K562 (cell line): ENCODE measurements around the gene UBE2J2. TPM values are rescaled to one million over a fixed set of nuclear protein-coding genes. Genes with fewer than 3 reads are reported as not detected.

ENCODE experiments used
- CCNT2 ChIP-seq: IDR thresholded peaks from 2 replicates; pipeline ENCODE4 v1.6.1; 2011; ENCODE audit warnings: borderline replicate concordance, low read depth, mild to moderate bottlenecking, moderate library complexity, mixed read lengths, low read length; ENCODE audit not compliant: insufficient read length; ENCODE audit errors: extremely low read depth
- FOXM1 ChIP-seq, 2 experiments: fragments of 450-650 bp in 1 of 2; sonication (generic) in 1 of 2; formaldehyde crosslinking in 1 of 2; IDR thresholded peaks; 2 replicates each; pipeline versions ENCODE4 v1.6.1 to v1.9.0; 2017 to 2022; ENCODE audit warnings: low read depth in 2 of 2, mild to moderate bottlenecking in 2 of 2, missing genetic modification reagents in 1 of 2, moderate library complexity in 1 of 2
- GABPB1 ChIP-seq: sonication (generic); formaldehyde crosslinking; IDR thresholded peaks from 2 replicates; pipeline ENCODE4 v1.8.0; 2022; ENCODE audit warnings: mild to moderate bottlenecking, missing genetic modification reagents
- GATA2 ChIP-seq: sonication (generic); formaldehyde crosslinking; IDR thresholded peaks from 2 replicates; pipeline ENCODE4 v1.4.0; 2020; ENCODE audit warnings: mild to moderate bottlenecking, missing genetic modification reagents
- HMG20B ChIP-seq: fragments of 250-450 bp; sonication (Bioruptor Pico); IDR thresholded peaks from 2 replicates; pipeline ENCODE4 v1.5.0; 2021; ENCODE audit warnings: mild to moderate bottlenecking
- HNRNPH1 ChIP-seq: fragments of 200-400 bp; formaldehyde crosslinking; optimal IDR thresholded peaks from 2 replicates; pipeline ENCODE3; 2017; ENCODE audit warnings: low read depth, mild to moderate bottlenecking, low read length, moderate library complexity
- HOXB6 ChIP-seq: fragments of 250-450 bp; sonication (Bioruptor Pico); IDR thresholded peaks from 2 replicates; pipeline ENCODE4 v1.5.1; 2022; ENCODE audit warnings: mild to moderate bottlenecking, borderline replicate concordance
- ID3 ChIP-seq, 2 experiments: fragments of 250-450 bp in 1 of 2; fragments of 450-650 bp in 1 of 2; sonication (Bioruptor Pico) in 1 of 2; IDR thresholded peaks; 2 replicates each; pipeline versions ENCODE4 v1.6.1 to v1.8.0; 2016 to 2021; ENCODE audit warnings: mild to moderate bottlenecking in 2 of 2, moderate library complexity in 2 of 2, missing compliant biosample characterization in 1 of 2, missing genetic modification characterization in 1 of 2
- MAFG ChIP-seq: fragments of 450-650 bp; conservative IDR thresholded peaks from 2 replicates; pipeline ENCODE4 v1.6.1; 2016; ENCODE audit warnings: missing genetic modification characterization, missing compliant biosample characterization
- NFE2L1 ChIP-seq: fragments of 450-650 bp; IDR thresholded peaks from 2 replicates; pipeline ENCODE4 v1.6.1; 2016; ENCODE audit warnings: missing genetic modification characterization, low read depth, mild to moderate bottlenecking, missing compliant biosample characterization, moderate library complexity, borderline replicate concordance
- NR1H2 ChIP-seq: sonication (generic); formaldehyde crosslinking; IDR thresholded peaks from 2 replicates; pipeline ENCODE4 v1.4.0; 2020; ENCODE audit warnings: mild to moderate bottlenecking, missing genetic modification reagents
- NR2C1 ChIP-seq, 2 experiments: fragments of 450-650 bp; IDR thresholded peaks; 2 replicates each; pipeline ENCODE4 v1.6.1; 2017; ENCODE audit warnings: mild to moderate bottlenecking in 2 of 2, antibody characterized with exemption in 1 of 2, inconsistent platforms in 1 of 2, missing compliant biosample characterization in 1 of 2, missing genetic modification characterization in 1 of 2
- PHB ChIP-seq: fragments of 250-450 bp; sonication (Bioruptor Pico); IDR thresholded peaks from 2 replicates; pipeline ENCODE4 v1.5.0; 2021
- PHB2 ChIP-seq: fragments of 450-650 bp; IDR thresholded peaks from 2 replicates; pipeline ENCODE4 v1.6.1; 2017; ENCODE audit warnings: low read depth
- PRDM10 ChIP-seq: fragments of 450-650 bp; IDR thresholded peaks from 2 replicates; pipeline ENCODE4 v1.6.1; 2018; ENCODE audit not compliant: partially characterized antibody
- PTRF ChIP-seq: fragments of 450-650 bp; IDR thresholded peaks from 2 replicates; pipeline ENCODE4 v1.6.1; 2016; ENCODE audit warnings: mild to moderate bottlenecking, missing genetic modification characterization, missing compliant biosample characterization
- PYGO2 ChIP-seq: fragments of 450-650 bp; IDR thresholded peaks from 2 replicates; pipeline ENCODE4 v1.6.1; 2016; ENCODE audit warnings: mild to moderate bottlenecking, missing genetic modification characterization, moderate library complexity, missing compliant biosample characterization
- SMAD2 ChIP-seq: fragments of 150-350 bp; IDR thresholded peaks from 2 replicates; pipeline ENCODE4 v1.6.1; 2014; ENCODE audit warnings: low read depth, mild to moderate bottlenecking, low read length
- SOX6 ChIP-seq: fragments of 450-650 bp; IDR thresholded peaks from 2 replicates; pipeline ENCODE4 v1.6.1; 2014; ENCODE audit warnings: mild to moderate bottlenecking
- ZNF143 ChIP-seq: sonication (generic); formaldehyde crosslinking; IDR thresholded peaks from 2 replicates; pipeline ENCODE4 v1.9.0; 2022; ENCODE audit warnings: mild to moderate bottlenecking, missing genetic modification reagents
- ZNF3 ChIP-seq: fragments of 250-450 bp; sonication (Bioruptor Pico); IDR thresholded peaks from 2 replicates; pipeline ENCODE4 v1.5.0; 2021; ENCODE audit warnings: mild to moderate bottlenecking, moderate library complexity
- polyA plus RNA-seq, 8 experiments: library from polyadenylated mRNA; depleted of rRNA in 4 of 8; stranded (reverse) in 5 of 8; unstranded in 3 of 8; fragments of >200 nt; fragmentation: Nextera tagmentation in 2 of 8; fragmentation: Illumina TruSeq in 1 of 8; extraction: Ambion mirVana in 2 of 8; extraction: Trizol in 1 of 8; gene quantifications; 2 replicates each; pipeline versions ENCODE4 v1.2.1 to v1.2.3, GENCODE V29; 2011 to 2014; ENCODE audit warnings: inconsistent platforms in 1 of 8, missing spikeins in 1 of 8
- total RNA-seq, 7 experiments: library from RNA; depleted of rRNA in 6 of 7; stranded (reverse); fragments of >200 nt in 6 of 7; fragmentation: Illumina TruSeq in 2 of 7; extraction: Trizol in 2 of 7; gene quantifications; 2 replicates each; pipeline versions ENCODE4 v1.2.1 to v1.2.3, GENCODE V29; 2011 to 2021; ENCODE audit warnings: low replicate concordance in 1 of 7
- TF ChIP-seq, protein P1 (sequence below): fragments of 250-450 bp; sonication (Bioruptor Pico); IDR thresholded peaks from 2 replicates; pipeline ENCODE4 v1.5.0; 2021

The UBE2J2 gene
- total and polyA plus RNA-seq, 9 of the 15 experiments (the other 6 are each of a cell fraction or from before 2014, with no cell fraction given): 0.93 to 112 (median 75.5) TPM

- TF ChIP-seq SOX6 (peak; percentile 63), HNRNPH1 (no peak), SMAD2 (no peak), NFE2L1 (tag) (no peak), PHB2 (no peak), CCNT2 (peak; percentile 52), ZNF3 (CRISPR knock-in tag) (no peak), ID3 (CRISPR knock-in tag; IDR thresholded peaks at IDR 0.05) (no peak), ID3 (tag; IDR thresholded peaks at IDR 0.05) (peak; percentile 88), NR1H2 (CRISPR knock-in tag) (peak; percentile 93; the same call in 1 of the 2 replicates), PRDM10 (peak; percentile 23), GATA2 (CRISPR knock-in tag) (no peak), HOXB6 (no peak), MAFG (no peak), PTRF (tag) (no peak), HMG20B (CRISPR knock-in tag) (no peak), NR2C1 (IDR thresholded peaks at IDR 0.05) (peak; percentile 87), NR2C1 (tag; IDR thresholded peaks at IDR 0.05) (peak; percentile 93), GABPB1 (CRISPR knock-in tag) (peak; percentile 88), PYGO2 (tag) (no peak), ZNF143 (CRISPR knock-in tag) (no peak), FOXM1 (IDR thresholded peaks at IDR 0.05; ENCODE audit: low read depth) (no peak), FOXM1 (CRISPR knock-in tag; IDR thresholded peaks at IDR 0.05; ENCODE audit: low read depth) (peak; percentile 92), PHB (CRISPR knock-in tag) (0 out of 2 replicates have a peak, but pooled peaks have one; percentile 62)
- TF ChIP-seq, protein P1, sequence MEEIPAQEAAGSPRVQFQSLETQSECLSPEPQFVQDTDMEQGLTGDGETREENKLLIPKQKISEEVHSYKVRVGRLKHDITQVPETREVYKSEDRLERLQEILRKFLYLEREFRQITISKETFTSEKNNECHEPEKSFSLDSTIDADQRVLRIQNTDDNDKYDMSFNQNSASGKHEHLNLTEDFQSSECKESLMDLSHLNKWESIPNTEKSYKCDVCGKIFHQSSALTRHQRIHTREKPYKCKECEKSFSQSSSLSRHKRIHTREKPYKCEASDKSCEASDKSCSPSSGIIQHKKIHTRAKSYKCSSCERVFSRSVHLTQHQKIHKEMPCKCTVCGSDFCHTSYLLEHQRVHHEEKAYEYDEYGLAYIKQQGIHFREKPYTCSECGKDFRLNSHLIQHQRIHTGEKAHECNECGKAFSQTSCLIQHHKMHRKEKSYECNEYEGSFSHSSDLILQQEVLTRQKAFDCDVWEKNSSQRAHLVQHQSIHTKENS (CRISPR knock-in tag): no peak
Measured at GRCh38 chr1:1231400-1232207, 42.0 kb downstream of the UBE2J2 start, which contains the start of gene SDF4 (continued).
